Measurements from ENCODE around the gene CHPT1.
A peak's percentile ranks its signal among the peaks of the same experiment; 100 is the strongest.

CHPT1 gene

GRCh38 chr12:101670007-101670671, 27.3 kb upstream of the CHPT1 start:
- H2AFZ ChIP-seq (ENCODE audit: low read depth, low read length, severe bottlenecking): no peak overlapping the region
- no peak overlapping the region for H3K4me2 ChIP-seq (ENCODE audit: low read depth, low read length, poor library complexity, severe bottlenecking)
- H3K27ac ChIP-seq (ENCODE audit: low read depth, low read length): no peak overlapping the region
- H3K36me3 ChIP-seq (ENCODE audit: low read length): no peaks in the 10 kb centered on the region
- no peak overlapping the region for H3K9ac ChIP-seq (ENCODE audit: low read length)
- TF ChIP-seq CTCF (IDR thresholded peaks at IDR 0.05; ENCODE audit: insufficient read depth, low read length, poor library complexity, severe bottlenecking) (peak; percentile 47), EZH2phosphoT487 (conservative IDR thresholded peaks at IDR 0.05; ENCODE audit: low read length) (no peak)
- H3K9me3 ChIP-seq (ENCODE audit: insufficient read depth, low read length): no peaks in the 10 kb centered on the region
- H3F3A ChIP-seq (ENCODE audit: insufficient read depth): no peaks in the 10 kb centered on the region
- no peak overlapping the region for H3K4me3 ChIP-seq (ENCODE audit: insufficient read depth, low read length, poor library complexity, severe bottlenecking)
- no peaks in the 10 kb centered on the region for H3K27me3 ChIP-seq (ENCODE audit: low read length)
- H3K79me2 ChIP-seq (ENCODE audit: insufficient read depth, low read length): no peaks in the 10 kb centered on the region
- no peaks in the 10 kb centered on the region for H3K9me2 ChIP-seq (replicated peaks; ENCODE audit: insufficient read depth, low read length)
- H4K20me1 ChIP-seq (ENCODE audit: low read depth, low read length): no peaks in the 10 kb centered on the region

- Histone ChIP-seq H3K4me2 (ENCODE audit: low read depth, low read length, poor library complexity, severe bottlenecking) (peak overlapping the region; percentile 44), H3F3A (ENCODE audit: insufficient read depth) (no peaks in the 10 kb centered on the region), H3K9me2 (replicated peaks; ENCODE audit: insufficient read depth, low read length) (no peaks in the 10 kb centered on the region), H3K9ac (ENCODE audit: low read length) (peak overlapping the region; percentile 24; the same call in 1 of the 2 replicates), H3K79me2 (ENCODE audit: insufficient read depth, low read length) (no peaks in the 10 kb centered on the region), H3K4me3 (ENCODE audit: insufficient read depth, low read length, poor library complexity, severe bottlenecking) (no peak overlapping the region), H4K20me1 (ENCODE audit: low read depth, low read length) (no peaks in the 10 kb centered on the region), H3K9me3 (ENCODE audit: insufficient read depth, low read length) (no peaks in the 10 kb centered on the region), H2AFZ (ENCODE audit: low read depth, low read length, severe bottlenecking) (peak overlapping the region; percentile 77), H3K27ac (ENCODE audit: low read depth, low read length) (peak overlapping the region; percentile 30; the same call in 1 of the 2 replicates), H3K27me3 (ENCODE audit: low read length) (no peaks in the 10 kb centered on the region), H3K36me3 (ENCODE audit: low read length) (no peaks in the 10 kb centered on the region)
- TF ChIP-seq CTCF (IDR thresholded peaks at IDR 0.05; ENCODE audit: insufficient read depth, low read length, poor library complexity, severe bottlenecking) (no peak), EZH2phosphoT487 (conservative IDR thresholded peaks at IDR 0.05; ENCODE audit: low read length) (no peak)
Measured at GRCh38 chr12:101671157-101671791, 26.2 kb upstream of the CHPT1 start.

GRCh38 chr12:101671833-101672232, 25.6 kb upstream of the CHPT1 start:
- H3K4me2 ChIP-seq (ENCODE audit: low read depth, low read length, poor library complexity, severe bottlenecking): peak overlapping the region; percentile 44
- H3F3A ChIP-seq (ENCODE audit: insufficient read depth): no peaks in the 10 kb centered on the region
- H3K9ac ChIP-seq (ENCODE audit: low read length): peak overlapping the region; percentile 24; the same call in 1 of the 2 replicates

More at GRCh38 chr12:101671833-101672232, 25.6 kb upstream of the CHPT1 start:
- H3K36me3 ChIP-seq (ENCODE audit: low read length): no peaks in the 10 kb centered on the region
- H3K9me3 ChIP-seq (ENCODE audit: insufficient read depth, low read length): no peaks in the 10 kb centered on the region
- TF ChIP-seq CTCF (IDR thresholded peaks at IDR 0.05; ENCODE audit: insufficient read depth, low read length, poor library complexity, severe bottlenecking) (no peak), EZH2phosphoT487 (conservative IDR thresholded peaks at IDR 0.05; ENCODE audit: low read length) (no peak)
- H2AFZ ChIP-seq (ENCODE audit: low read depth, low read length, severe bottlenecking): peak overlapping the region; percentile 77
- no peak overlapping the region for H3K4me3 ChIP-seq (ENCODE audit: insufficient read depth, low read length, poor library complexity, severe bottlenecking)
- H3K9me2 ChIP-seq (replicated peaks; ENCODE audit: insufficient read depth, low read length): no peaks in the 10 kb centered on the region
- H3K27ac ChIP-seq (ENCODE audit: low read depth, low read length): peak overlapping the region; percentile 30; the same call in 1 of the 2 replicates
- no peaks in the 10 kb centered on the region for H4K20me1 ChIP-seq (ENCODE audit: low read depth, low read length)
- no peaks in the 10 kb centered on the region for H3K79me2 ChIP-seq (ENCODE audit: insufficient read depth, low read length)
- H3K27me3 ChIP-seq (ENCODE audit: low read length): no peaks in the 10 kb centered on the region

All from SU-DHL-6 (cell line).